ENCODE data around the gene THADA.

DNA sequence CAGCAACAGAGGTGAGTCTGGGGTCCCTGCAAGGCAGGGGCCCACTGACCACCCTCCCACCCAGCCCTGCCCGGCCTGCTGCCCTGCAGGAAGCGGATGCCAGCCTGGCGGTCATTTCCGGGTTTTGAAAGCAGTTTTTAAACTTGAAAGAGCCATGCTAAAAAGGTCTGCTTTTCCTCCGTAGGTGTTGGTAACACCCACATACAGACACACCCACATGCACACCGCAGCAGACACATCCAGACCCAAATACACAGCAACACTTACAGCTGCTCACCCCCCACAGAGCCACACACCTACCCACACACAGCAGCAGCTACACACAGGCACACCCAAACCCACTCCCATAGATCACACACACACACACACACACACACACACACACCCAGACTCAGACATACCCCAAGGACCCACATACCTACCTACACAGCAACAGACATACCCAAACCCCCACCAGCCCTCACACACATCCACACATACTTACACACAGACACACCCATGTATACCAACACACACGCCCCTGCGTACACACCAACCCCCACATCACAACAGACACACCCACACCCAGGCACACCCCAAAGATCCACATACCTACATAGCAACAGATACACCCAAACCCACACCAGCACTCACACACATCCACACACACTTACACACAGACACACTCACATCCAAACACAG, 377.0 kb downstream of the THADA start:
- no peak for TF ChIP-seq POLR2AphosphoS5 (IDR thresholded peaks at IDR 0.05; ENCODE audit: insufficient read depth, low read depth, low read length)
- peak; percentile 1 for TF ChIP-seq POLR2A (IDR thresholded peaks at IDR 0.05; ENCODE audit: low read depth, low read length)
- TF ChIP-seq, protein P1, sequence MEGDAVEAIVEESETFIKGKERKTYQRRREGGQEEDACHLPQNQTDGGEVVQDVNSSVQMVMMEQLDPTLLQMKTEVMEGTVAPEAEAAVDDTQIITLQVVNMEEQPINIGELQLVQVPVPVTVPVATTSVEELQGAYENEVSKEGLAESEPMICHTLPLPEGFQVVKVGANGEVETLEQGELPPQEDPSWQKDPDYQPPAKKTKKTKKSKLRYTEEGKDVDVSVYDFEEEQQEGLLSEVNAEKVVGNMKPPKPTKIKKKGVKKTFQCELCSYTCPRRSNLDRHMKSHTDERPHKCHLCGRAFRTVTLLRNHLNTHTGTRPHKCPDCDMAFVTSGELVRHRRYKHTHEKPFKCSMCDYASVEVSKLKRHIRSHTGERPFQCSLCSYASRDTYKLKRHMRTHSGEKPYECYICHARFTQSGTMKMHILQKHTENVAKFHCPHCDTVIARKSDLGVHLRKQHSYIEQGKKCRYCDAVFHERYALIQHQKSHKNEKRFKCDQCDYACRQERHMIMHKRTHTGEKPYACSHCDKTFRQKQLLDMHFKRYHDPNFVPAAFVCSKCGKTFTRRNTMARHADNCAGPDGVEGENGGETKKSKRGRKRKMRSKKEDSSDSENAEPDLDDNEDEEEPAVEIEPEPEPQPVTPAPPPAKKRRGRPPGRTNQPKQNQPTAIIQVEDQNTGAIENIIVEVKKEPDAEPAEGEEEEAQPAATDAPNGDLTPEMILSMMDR (IDR thresholded peaks at IDR 0.05; ENCODE audit: extremely low read depth in 1 of 2, insufficient read depth in 1 of 2, low read depth in 1 of 2, low read length in 2 of 2), result no peak
- TF ChIP-seq MYC (IDR thresholded peaks at IDR 0.05; ENCODE audit: low read depth, low read length), result no peak
- TF ChIP-seq EZH2 (IDR thresholded peaks at IDR 0.05; ENCODE audit: borderline replicate concordance, low read depth, low read length, severe bottlenecking), result no peak
- no peak for TF ChIP-seq JUN (IDR thresholded peaks at IDR 0.05; ENCODE audit: borderline replicate concordance, insufficient read depth, insufficient read length, low read depth)
- TF ChIP-seq, protein P2, sequence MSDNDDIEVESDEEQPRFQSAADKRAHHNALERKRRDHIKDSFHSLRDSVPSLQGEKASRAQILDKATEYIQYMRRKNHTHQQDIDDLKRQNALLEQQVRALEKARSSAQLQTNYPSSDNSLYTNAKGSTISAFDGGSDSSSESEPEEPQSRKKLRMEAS (IDR thresholded peaks at IDR 0.05; ENCODE audit: insufficient read depth, insufficient read length), result no peak

Data from endothelial cell of umbilical vein (primary cell).